GM18520 (cell line): Measurements from ENCODE around the gene PRPF40B.

ENCODE experiments used
- ATAC-seq: cut with Tn5 transposase; IDR thresholded peaks from one replicate; pipeline ENCODE4 v1.9.1; 2021; ENCODE audit not compliant: unreplicated experiment

Gene PRPF40B

GRCh38 chr12:49635656-49636055 lies 12.3 kb downstream of the PRPF40B start:
- no peak for ATAC-seq

- no peak for ATAC-seq
Measured at GRCh38 chr12:49636574-49636973, 13.2 kb downstream of the PRPF40B start.

DNA sequence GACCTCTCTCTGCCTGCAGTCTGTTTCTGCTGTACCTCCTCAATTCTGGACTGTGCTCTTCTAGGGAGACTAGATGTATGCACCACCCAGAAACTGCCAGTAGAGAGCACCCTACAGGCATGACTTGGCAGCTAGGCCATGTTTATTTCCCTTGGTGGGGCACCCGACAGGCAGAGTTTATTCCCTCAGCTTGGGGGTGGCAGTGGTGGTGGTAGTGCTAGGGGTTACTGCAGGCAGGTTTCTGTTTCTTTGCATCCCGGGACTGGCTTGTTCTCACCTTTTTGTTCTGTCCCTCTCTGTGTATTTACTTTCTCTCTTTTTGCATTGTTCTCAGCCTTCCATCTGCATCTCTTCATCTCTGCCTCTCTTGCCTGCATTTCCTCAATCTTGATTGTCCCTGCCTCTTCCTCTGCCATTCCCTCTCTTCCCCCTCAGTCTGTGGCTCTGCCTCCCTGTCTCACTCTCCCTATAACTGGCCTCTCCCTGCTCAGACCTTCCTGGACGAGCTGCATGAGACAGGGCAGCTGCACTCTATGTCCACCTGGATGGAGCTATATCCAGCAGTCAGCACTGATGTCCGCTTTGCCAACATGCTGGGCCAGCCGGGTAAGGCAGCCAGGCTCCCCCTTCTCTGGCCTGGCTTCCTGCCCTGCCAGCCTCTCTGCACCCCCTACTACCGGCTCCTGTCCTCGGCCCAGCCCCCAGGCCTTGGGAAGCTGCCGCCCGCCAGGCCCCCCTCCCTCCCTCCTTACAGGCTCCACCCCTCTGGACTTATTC lies 13.8 kb downstream of the PRPF40B start:
- no peak for ATAC-seq

DNA sequence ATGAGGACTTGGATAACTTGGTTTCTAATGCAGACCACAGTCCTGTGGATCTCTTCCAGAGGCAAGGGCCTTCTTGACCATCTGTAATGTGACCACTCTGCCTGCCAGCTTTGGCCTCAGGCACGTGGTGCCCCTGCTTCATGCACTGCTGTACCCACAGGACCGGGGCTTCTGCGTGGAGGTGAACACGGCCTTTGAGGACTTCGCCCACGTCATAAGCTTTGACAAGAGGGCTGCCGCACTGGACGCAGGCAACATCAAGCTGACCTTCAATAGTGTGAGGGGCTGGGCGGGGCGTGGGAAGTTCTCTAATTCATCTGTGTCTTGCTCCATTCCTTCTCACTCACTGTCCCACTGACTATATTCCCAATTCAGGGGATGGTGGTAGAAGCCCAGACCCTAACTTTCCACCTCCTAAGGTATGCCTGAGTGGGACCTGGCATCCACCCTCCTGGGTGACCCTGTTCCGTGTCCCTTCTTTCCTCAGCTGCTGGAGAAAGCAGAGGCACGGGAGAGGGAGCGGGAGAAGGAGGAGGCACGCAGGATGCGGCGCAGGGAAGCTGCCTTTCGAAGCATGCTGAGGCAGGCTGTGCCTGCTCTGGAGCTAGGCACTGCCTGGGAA lies 18.5 kb downstream of the PRPF40B start:
- ATAC-seq = no peak

DNA sequence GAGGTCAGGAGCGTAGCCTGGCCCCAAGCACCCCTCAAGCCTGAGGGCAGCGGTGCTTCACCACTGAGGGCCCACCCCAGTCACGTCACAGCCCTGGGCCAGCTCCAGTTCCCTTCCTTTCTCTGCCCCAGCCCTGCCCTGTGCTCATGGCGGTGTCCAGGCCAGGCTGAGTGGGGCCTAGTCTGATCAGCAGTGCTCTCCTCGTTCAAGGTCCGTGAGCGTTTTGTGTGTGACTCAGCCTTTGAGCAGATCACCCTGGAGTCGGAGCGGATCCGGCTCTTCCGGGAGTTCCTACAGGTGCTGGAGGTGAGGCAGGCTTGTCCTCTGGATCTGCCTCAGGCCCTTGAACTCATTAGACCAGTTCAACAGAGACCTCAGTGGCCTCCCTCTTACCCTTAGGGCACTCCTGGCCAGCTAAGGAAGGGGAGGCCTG lies 19.0 kb downstream of the PRPF40B start:
- ATAC-seq = no peak

DNA sequence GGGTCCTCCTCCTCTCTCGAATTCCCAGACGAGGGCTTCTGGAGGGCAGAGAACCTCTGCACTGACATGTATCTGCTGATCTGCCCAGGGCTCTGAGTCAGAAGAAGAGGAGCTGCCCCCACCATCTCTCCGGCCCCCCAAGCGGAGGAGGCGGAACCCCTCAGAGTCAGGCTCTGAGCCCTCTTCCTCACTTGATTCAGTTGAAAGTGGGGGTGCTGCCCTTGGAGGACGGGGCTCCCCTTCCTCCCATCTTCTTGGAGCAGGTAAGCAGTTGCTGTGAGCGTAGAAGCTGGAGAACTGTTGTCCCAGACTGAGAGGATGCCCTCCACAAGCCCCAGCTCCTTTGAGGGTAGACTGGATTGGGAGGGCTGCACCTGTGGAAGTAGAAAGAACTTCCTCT lies 19.8 kb downstream of the PRPF40B start:
- ATAC-seq = no peak

DNA sequence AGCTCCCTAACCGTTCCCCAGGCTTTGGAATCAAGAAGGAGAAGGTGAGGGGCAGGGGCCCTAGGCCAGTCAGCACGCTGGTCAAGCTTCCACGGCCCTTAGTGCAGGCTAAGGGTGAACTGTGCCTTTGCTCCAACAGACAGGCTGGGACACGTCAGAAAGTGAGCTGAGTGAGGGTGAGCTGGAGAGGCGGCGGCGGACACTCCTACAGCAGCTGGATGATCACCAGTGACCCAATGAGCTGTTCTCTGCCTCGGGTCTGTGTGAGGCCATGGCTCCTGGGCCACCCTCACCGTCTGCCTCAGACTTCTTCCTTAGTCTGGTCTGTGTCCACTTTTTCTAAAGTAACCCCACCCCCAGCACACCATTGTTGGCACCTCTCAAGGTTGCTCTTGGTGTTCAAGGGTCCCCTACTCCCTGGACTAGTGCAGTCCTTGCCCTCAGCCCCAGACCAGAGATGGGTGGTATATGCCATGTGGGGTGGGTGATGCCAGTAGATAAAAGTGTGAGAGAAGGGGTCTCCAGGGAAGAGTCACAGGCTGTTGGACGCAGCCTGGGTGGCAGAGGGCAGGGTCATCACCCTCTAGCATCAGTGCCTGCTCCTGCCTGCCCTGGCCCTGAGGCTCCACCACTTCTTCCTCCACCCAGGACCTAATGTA lies 20.7 kb downstream of the PRPF40B start:
- ATAC-seq = no peak

GRCh38 chr12:49644620-49644994 lies 21.2 kb downstream of the PRPF40B start:
- ATAC-seq = no peak

- ATAC-seq = no peak
Measured at GRCh38 chr12:49645146-49646039, 22.0 kb downstream of the PRPF40B start.

DNA sequence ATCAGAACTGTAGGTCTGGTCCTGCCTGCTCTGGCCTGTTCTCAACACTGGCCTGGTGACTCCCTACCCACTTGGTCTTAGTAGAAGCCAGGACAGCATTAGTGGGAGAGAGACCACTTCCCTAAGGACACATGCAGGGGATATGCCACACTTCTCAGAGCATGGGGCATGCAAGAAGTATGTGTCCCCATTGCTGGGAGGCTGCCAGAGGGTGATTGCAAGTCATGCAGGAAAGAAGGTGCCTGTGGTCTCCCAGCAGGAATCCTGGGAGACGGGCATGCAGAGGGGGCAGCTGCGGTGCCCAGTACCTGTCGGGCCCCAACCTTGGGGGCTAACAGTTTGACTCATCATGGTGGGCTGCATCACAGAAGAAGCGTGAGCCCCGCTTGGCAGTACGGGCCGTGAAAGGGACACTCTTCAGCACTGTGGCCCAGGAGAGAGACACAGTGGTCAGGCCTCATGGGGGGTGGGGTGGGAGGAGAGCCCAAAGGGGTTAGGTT lies 23.0 kb downstream of the PRPF40B start:
- ATAC-seq = no peak

DNA sequence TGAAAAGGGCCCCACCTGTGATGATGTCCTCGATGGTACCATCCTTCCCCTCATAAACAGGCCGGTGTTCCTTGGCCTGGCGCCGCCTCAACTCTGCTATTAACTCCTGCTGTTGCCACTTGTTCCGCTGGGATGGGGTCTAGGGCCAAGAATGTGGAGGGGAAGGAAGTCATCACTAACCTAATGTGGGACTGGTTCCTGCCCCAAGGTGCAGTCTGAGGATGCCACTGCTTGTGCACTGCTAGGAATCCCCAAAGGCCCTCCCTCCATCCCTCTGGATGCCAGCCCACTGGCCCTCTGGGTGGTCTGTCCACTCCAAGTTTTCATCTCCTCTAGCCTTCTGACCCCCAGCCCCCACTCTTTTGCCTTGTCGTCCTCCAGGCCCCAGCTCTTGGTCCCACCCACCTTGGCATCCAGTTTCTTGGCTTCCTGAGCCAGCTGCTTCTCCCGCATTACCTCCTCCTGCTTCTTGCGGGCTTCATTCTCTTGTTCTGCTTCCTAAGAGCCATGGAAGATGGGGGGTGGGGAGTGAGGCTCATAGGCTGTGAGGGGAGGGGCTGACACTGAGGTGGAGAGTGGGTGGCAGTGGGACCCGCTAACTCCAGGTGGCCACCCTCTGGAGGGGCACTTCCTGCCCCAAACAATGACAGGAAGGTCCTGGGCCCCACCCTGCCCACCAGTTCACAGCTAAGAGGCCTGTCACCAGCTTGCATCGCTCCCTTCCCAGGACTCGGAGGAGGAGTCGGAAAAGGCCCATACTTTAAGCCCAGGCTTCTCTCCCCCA lies 23.7 kb downstream of the PRPF40B start:
- no peak for ATAC-seq

GRCh38 chr12:49647827-49648711 lies 24.7 kb downstream of the PRPF40B start:
- ATAC-seq = no peak

- no peak for ATAC-seq
Measured at GRCh38 chr12:49648712-49649003, 25.3 kb downstream of the PRPF40B start.

- ATAC-seq = no peak
Measured at GRCh38 chr12:49649445-49649844, 26.1 kb downstream of the PRPF40B start.

DNA sequence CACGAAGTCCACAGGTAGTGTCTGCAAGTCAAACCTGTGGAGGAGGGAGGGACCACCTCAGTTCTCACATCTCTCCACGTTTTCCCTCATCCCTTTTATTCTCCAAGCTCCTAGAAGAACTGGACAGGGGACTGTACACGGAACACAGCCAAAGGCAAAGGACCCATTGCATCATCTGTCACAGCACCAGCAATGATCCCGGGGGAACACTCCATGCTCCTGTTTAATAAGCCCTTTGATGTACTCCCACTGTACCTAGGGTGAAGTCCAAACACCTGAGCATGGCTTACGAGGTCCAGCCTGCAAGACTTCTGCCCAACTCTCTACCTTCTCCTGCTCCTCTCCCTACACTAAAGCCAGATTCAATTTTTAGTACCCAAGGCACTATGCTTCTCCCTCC lies 26.5 kb downstream of the PRPF40B start:
- ATAC-seq = no peak

GRCh38 chr12:49651855-49652254 lies 28.5 kb downstream of the PRPF40B start:
- no peak for ATAC-seq

GRCh38 chr12:49652921-49653520 lies 29.7 kb downstream of the PRPF40B start:
- no peak for ATAC-seq

DNA sequence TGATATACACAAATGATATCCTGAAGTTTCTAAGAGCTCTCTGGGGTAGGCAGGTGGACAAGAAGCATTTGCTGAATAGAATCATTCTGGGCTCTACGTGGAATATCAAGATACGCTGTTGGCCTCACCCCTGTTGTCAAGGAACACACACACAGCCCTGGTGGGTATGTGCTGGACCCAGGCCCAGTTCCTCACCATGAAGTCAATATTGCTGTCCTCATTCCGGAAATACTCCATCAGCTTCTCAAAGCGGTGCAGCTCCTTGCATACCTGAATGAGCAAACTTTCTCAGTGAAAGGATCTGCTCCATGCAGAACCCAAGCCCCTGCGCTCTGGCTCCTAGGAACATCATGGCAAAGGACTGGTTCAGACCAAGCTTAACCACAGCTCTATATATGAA lies 31.4 kb downstream of the PRPF40B start:
- no peak for ATAC-seq

DNA sequence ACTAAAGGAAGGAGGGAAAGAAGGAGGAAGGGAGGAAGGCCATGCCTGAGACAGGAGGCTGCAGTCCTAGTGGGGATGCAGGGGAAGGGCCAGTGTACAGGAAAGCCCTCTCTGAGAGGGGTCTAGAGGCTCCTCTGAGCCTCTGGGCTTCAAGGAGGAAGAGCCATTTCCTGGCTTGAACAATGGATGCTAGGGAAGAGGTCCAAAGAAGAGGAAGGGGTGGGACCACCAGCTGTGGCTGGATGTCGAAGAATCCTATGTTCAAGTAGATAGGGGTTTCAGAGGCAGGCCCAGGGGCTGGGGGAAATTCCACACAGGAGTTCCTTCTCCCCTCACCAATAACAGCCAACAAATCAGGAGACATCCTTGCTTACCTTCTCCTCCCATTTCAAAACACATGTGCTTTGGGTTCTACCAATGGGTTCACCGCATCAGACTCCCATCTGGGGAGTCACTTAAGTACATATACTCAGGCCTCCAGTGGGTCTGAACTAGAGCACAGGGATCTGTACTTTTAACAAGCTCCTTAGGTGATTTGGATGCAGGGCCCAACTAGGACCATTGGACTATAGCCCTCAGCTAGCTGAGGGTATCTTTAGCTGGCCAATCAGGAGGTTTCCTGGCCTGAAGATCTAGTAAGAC lies 32.4 kb downstream of the PRPF40B start:
- no peak for ATAC-seq
